ENCODE data around the gene TMED5. TPM values are rescaled to one million over a fixed set of nuclear protein-coding genes. Genes with fewer than 3 reads are reported as not detected.

TMED5 gene
- total RNA-seq, 1 donor from 2014 or later, result 44.8 TPM

GRCh38 chr1:93124556-93125355 lies 55.5 kb downstream of the TMED5 start:
- DNase-seq (ENCODE audit: low read depth in 2 of 2), result no peak

- DNase-seq (ENCODE audit: low read depth in 2 of 2), result peak; percentile 8 to 79
Observed at GRCh38 chr1:93123201-93123783, 56.9 kb downstream of the TMED5 start.

- no peak for DNase-seq (ENCODE audit: low read depth in 2 of 2)
Observed at GRCh38 chr1:93120614-93121013, 59.6 kb downstream of the TMED5 start.

GRCh38 chr1:93114391-93114790 lies 65.8 kb downstream of the TMED5 start:
- no peak for DNase-seq (ENCODE audit: low read depth in 2 of 2)

GRCh38 chr1:93113127-93113526 lies 67.1 kb downstream of the TMED5 start:
- DNase-seq (ENCODE audit: low read depth in 2 of 2), result no peak

- no peak for DNase-seq (ENCODE audit: low read depth in 2 of 2)
Observed at GRCh38 chr1:93111561-93111960, 68.7 kb downstream of the TMED5 start.

GRCh38 chr1:93111065-93111464 lies 69.1 kb downstream of the TMED5 start:
- DNase-seq (ENCODE audit: low read depth in 2 of 2), result no peak

- DNase-seq (ENCODE audit: low read depth in 2 of 2), result no peak
Observed at GRCh38 chr1:93109578-93109977, 70.6 kb downstream of the TMED5 start.

- DNase-seq (ENCODE audit: low read depth in 2 of 2), result no peak
Observed at GRCh38 chr1:93108335-93108734, 71.9 kb downstream of the TMED5 start.

- DNase-seq (ENCODE audit: low read depth in 2 of 2), result no peak
Observed at GRCh38 chr1:93107395-93107794, 72.8 kb downstream of the TMED5 start.

GRCh38 chr1:93106226-93106625 lies 74.0 kb downstream of the TMED5 start:
- no peak for DNase-seq (ENCODE audit: low read depth in 2 of 2)

- DNase-seq (ENCODE audit: low read depth in 2 of 2), result no peak
Observed at GRCh38 chr1:93102142-93102541, 78.1 kb downstream of the TMED5 start.

Other genes with a start within 250 kb of the TMED5 start
- 0.20 and 0.22 TPM in 2 replicates for gene DIPK1A, start 219.0 kb downstream of the TMED5 start, total RNA-seq
- gene MTF2, start 101.1 kb downstream of the TMED5 start, total RNA-seq, result 22.6 and 27.0 TPM in 2 replicates
- gene CCDC18, start 311 bp upstream of the TMED5 start, total RNA-seq, result 5.4 and 5.7 TPM in 2 replicates
- 8.3 and 14.5 TPM in 2 replicates for gene DR1, start 165.5 kb upstream of the TMED5 start, total RNA-seq

All from lung microvascular endothelial cell (primary cell).